ENCODE data around the gene ADAM11. TPM values are rescaled to one million over a fixed set of nuclear protein-coding genes. Genes with fewer than 3 reads are reported as not detected.

ADAM11 gene
- total RNA-seq, 1 donor from 2014 or later = 4.7 TPM

DNA sequence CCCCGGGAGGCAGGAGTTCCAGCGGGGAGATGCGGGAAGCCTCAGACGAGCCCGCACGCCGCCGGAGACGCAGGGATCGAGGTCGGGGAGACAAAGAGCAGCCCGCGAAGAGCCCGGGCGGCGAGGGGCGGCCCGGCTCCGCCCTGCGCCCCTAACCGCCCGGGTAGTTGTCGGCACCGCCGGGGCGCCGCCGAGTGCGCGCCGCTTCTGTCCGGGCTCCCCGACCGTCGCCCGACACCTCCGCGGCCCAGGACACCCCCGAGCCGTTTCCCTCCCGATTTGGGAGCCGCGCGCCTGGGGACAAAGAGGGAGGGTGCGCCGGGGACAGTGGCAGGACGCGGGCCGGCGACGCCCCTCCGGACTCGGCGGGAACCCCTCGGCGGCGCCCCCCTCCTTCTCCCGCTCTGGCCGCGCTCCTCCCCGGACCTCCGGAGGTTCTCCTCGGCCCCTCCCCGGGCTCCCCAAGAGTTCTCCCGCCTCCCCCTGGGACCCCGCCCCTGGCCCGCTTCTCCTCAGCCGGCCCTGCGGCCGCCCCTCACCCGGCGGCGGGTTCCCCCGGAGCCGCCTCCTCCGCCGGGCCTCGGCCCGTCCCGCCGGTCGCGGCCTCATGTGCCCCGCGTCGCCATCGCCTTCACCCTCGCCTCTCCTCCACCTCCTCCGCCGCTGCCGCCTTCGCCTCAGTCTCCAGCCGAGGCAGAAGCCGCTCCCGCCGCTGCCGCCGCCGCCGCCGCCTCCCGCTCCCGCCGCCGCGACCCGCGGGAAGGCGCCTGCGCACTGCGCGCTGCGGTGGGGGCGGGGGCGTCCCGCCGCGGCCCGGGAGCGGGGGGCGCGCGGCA is 71.0 kb downstream of the ADAM11 start, which contains the start of gene GJC1:
TSS of gene GJC1 (minus strand) at position 765 of the 836 bp plus-strand sequence. CDS start 24,470 bp downstream, outside the sequence.
- Mint-ChIP-seq H3K9me3 (no peaks in the 10 kb centered on the region), H3K36me3 (no peaks in the 10 kb centered on the region), H3K4me1 (ENCODE audit: unreplicated experiment) (peaks cover 32% of the 10 kb centered on the region), H3K27me3 (peaks cover 15% of the 10 kb centered on the region), H3K4me3 (peak within 1 kb of the TSS; percentile 95), H3K27ac (peak within 1 kb of the TSS; percentile 86)
- TF ChIP-seq, protein P1, sequence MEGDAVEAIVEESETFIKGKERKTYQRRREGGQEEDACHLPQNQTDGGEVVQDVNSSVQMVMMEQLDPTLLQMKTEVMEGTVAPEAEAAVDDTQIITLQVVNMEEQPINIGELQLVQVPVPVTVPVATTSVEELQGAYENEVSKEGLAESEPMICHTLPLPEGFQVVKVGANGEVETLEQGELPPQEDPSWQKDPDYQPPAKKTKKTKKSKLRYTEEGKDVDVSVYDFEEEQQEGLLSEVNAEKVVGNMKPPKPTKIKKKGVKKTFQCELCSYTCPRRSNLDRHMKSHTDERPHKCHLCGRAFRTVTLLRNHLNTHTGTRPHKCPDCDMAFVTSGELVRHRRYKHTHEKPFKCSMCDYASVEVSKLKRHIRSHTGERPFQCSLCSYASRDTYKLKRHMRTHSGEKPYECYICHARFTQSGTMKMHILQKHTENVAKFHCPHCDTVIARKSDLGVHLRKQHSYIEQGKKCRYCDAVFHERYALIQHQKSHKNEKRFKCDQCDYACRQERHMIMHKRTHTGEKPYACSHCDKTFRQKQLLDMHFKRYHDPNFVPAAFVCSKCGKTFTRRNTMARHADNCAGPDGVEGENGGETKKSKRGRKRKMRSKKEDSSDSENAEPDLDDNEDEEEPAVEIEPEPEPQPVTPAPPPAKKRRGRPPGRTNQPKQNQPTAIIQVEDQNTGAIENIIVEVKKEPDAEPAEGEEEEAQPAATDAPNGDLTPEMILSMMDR (conservative IDR thresholded peaks at IDR 0.05) = no peak
- DNase-seq (ENCODE audit: extremely low spot score, unreplicated experiment) = peak; percentile 74

DNA sequence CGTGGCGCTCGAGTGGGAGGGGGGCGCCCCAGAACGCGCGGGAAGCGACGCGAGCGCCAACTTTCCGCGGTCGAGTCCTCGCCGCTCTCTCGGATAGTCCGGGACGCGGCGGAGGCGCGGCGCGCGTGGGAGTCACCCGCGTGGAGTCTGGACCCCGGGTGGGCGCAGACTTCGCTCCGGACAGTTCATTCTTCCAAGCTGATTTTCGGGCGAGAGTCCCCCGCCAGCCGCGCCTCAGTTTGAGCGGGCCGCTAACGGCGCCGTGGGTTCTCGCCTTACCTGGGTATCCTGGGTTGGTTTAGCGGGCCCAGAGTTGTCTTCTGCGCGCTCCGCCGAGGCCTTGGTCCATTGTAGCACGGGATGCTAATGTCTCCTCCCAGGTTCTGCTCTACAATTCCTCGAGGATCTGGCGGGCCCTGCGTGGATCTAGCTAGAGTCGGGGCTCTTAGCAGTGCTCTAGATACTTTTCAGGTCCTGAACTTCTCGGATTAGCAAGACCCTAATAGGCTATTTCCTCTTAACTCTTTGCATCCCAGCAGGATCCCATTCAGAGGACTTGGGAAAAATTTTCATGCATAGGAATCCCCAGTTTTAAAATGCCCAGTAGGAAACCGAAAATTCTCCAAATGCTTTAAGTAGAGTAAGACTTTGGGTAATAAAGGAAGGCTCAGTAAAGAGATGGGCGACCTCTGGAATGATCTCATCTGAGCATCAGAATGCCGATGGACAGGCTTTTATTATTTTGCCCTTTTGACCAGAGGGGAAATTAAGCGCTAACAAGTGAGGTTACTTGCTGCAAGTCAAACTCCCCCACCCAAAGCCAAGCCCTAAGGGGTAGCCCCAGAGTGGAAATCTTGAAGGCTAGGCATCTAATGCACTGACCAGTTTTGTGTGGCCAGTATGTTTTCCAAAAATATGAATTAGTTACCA is 71.8 kb downstream of the ADAM11 start:
- Mint-ChIP-seq H3K36me3 (no peaks in the 10 kb centered on the region), H3K4me3 (peak overlapping the region; percentile 92), H3K4me1 (ENCODE audit: unreplicated experiment) (peaks cover 32% of the 10 kb centered on the region), H3K27ac (peak overlapping the region; percentile 86), H3K27me3 (peaks cover 15% of the 10 kb centered on the region), H3K9me3 (no peaks in the 10 kb centered on the region)
- TF ChIP-seq, protein P1 (conservative IDR thresholded peaks at IDR 0.05) = no peak
- peak; percentile 72 for DNase-seq (ENCODE audit: extremely low spot score, unreplicated experiment)

DNA sequence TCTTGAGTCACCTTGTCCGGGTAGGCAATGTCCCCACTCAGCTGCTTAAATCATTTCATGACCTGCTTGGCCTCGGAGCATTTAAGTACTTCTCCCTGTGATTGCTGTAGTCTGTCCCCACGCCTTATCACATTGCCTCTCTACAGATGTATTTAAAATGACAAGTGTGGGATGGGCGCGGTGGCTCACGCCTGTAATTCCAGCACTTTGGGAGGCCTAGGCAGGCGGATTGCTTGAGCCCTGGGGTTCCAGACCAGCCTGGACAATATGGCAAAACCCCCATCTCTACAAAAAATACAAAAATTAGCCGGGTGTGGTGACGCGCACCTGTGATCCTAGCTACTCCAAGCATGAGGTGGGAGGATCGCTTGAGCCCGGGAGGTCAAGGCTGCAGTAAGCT is 72.6 kb downstream of the ADAM11 start:
- Mint-ChIP-seq H3K36me3 (no peaks in the 10 kb centered on the region), H3K27me3 (peaks cover 15% of the 10 kb centered on the region), H3K9me3 (no peaks in the 10 kb centered on the region), H3K4me3 (peak overlapping the region; percentile 64), H3K4me1 (ENCODE audit: unreplicated experiment) (peaks cover 32% of the 10 kb centered on the region), H3K27ac (no peak overlapping the region)
- DNase-seq (ENCODE audit: extremely low spot score, unreplicated experiment) = no peak
- TF ChIP-seq, protein P1 (conservative IDR thresholded peaks at IDR 0.05) = no peak

Other genes with a start within 250 kb of the ADAM11 start
- 3.6 and 54.4 TPM in 2 replicates for gene FZD2, start 201.5 kb upstream of the ADAM11 start, total RNA-seq (ENCODE audit: low replicate concordance)
- gene MEIOC, start 102.5 kb upstream of the ADAM11 start, total RNA-seq (ENCODE audit: low replicate concordance) = 0.60 TPM in 1 of 2 replicates, not detected in the other
- 23.7 and 23.9 TPM in 2 replicates for gene CCDC43, start 69.2 kb upstream of the ADAM11 start, total RNA-seq (ENCODE audit: low replicate concordance)
- 7.3 and 27.7 TPM in 2 replicates for gene DBF4B, start 50.3 kb upstream of the ADAM11 start, total RNA-seq (ENCODE audit: low replicate concordance)
- 20.2 and 62.6 TPM in 2 replicates for gene GJC1, start 71.3 kb downstream of the ADAM11 start, total RNA-seq (ENCODE audit: low replicate concordance)
- not detected in 2 replicates for gene HIGD1B, start 88.9 kb downstream of the ADAM11 start, total RNA-seq (ENCODE audit: low replicate concordance)
- 111 and 122 TPM in 2 replicates for gene EFTUD2, start 140.5 kb downstream of the ADAM11 start, total RNA-seq (ENCODE audit: low replicate concordance)
- 0.10 and 0.26 TPM in 2 replicates for gene GFAP, start 156.5 kb downstream of the ADAM11 start, total RNA-seq (ENCODE audit: low replicate concordance)
- gene KIF18B, start 188.8 kb downstream of the ADAM11 start, total RNA-seq (ENCODE audit: low replicate concordance) = 14.8 and 49.3 TPM in 2 replicates
- gene C1QL1, start 209.3 kb downstream of the ADAM11 start, total RNA-seq (ENCODE audit: low replicate concordance) = 15.6 and 76.5 TPM in 2 replicates